Endodermal cell (in vitro differentiated cells): Measurements from ENCODE around the gene LZTR1. TPM values are rescaled to one million over a fixed set of nuclear protein-coding genes. Genes with fewer than 3 reads are reported as not detected.

Experiments
- DNase-seq: peaks from one replicate; pipeline ENCODE4 v3.0.0-alpha.2; 2017
- H3K27ac ChIP-seq: 2 replicates; pipeline ENCODE4 v1.5.1; 2013; ENCODE audit warnings: mild to moderate bottlenecking, low read depth, low read length, moderate library complexity
- H3K27me3 ChIP-seq: 2 replicates; pipeline ENCODE4 v1.6.1; 2013; ENCODE audit warnings: mild to moderate bottlenecking, low read length, moderate library complexity; ENCODE audit not compliant: insufficient read depth, control insufficient read depth, poor library complexity, severe bottlenecking
- H3K36me3 ChIP-seq: 2 replicates; pipeline ENCODE4 v1.7.0; 2013; ENCODE audit warnings: mild to moderate bottlenecking, low read length, moderate library complexity; ENCODE audit not compliant: control insufficient read depth, insufficient read depth
- H3K4me1 ChIP-seq: one replicate; pipeline ENCODE4 v1.7.0; 2013; ENCODE audit warnings: low read length; ENCODE audit not compliant: control insufficient read depth, insufficient read depth
- H3K4me3 ChIP-seq: 2 replicates; pipeline ENCODE4 v1.5.1; 2013; ENCODE audit warnings: mild to moderate bottlenecking, low read length, moderate library complexity
- H3K9ac ChIP-seq: 2 replicates; pipeline ENCODE4 v1.6.1; 2013; ENCODE audit warnings: mild to moderate bottlenecking, low read length, moderate library complexity; ENCODE audit not compliant: poor library complexity, severe bottlenecking; ENCODE audit errors: extremely low read depth
- H3K9me3 ChIP-seq: 2 replicates; pipeline ENCODE4 v1.6.1; 2013; ENCODE audit warnings: mild to moderate bottlenecking, low read length, moderate library complexity; ENCODE audit not compliant: control insufficient read depth
- H3K27ac Mint-ChIP-seq: 2 replicates; pipeline ENCODE4 v1.8.0; 2020; ENCODE audit warnings: mixed read lengths
- H3K27me3 Mint-ChIP-seq: 2 replicates; pipeline ENCODE4 v1.8.0; 2021; ENCODE audit warnings: mild to moderate bottlenecking, mixed read lengths; ENCODE audit not compliant: insufficient read depth
- H3K36me3 Mint-ChIP-seq: 2 replicates; pipeline ENCODE4 v1.8.0; 2020; ENCODE audit warnings: low read depth, mixed read lengths
- H3K4me1 Mint-ChIP-seq: 2 replicates; pipeline ENCODE4 v1.8.0; 2020; ENCODE audit warnings: mixed read lengths
- H3K4me3 Mint-ChIP-seq: 2 replicates; pipeline ENCODE4 v1.8.0; 2020; ENCODE audit warnings: mild to moderate bottlenecking, moderate library complexity, mixed read lengths
- H3K9me3 Mint-ChIP-seq: 2 replicates; pipeline ENCODE4 v1.8.0; 2020; ENCODE audit warnings: mild to moderate bottlenecking, mixed read lengths
- WGBS, 2 experiments: methylation state at CpG; one replicate each; pipeline versions ENCODE4 v1.1.5 to v1.1.7; 2013; ENCODE audit warnings: missing lambda C conversion rate in 2 of 2, mixed read lengths in 1 of 2; ENCODE audit not compliant: insufficient coverage in 1 of 2, insufficient read length in 1 of 2; 5-methylcytosine and 5-hydroxymethylcytosine counted together
- total RNA-seq, 2 donors: library from RNA; stranded (reverse); fragmentation: NEBNext Ultra II Directional in 1 of 2; extraction: Animal tissue kit (Norgen Biotek cat#: 25700) in 1 of 2; gene quantifications; 2 replicates in 1 of 2; 3 replicates in 1 of 2; pipeline ENCODE4 v1.2.1, GENCODE V29; 2021
- TF ChIP-seq, protein P1 (sequence below): fragments of 200-600 bp; sonication (generic); conservative IDR thresholded peaks from 2 replicates; pipeline ENCODE4 v1.5.0; 2021; ENCODE audit warnings: antibody characterized with exemption, mild to moderate bottlenecking

LZTR1 gene
- total RNA-seq, 2 donors from 2014 or later, result 56.5 to 73.2 TPM

GRCh38 chr22:21032868-21033688 is 51.0 kb downstream of the LZTR1 start:
- no peaks in the 10 kb centered on the region for H3K9me3 ChIP-seq
- TF ChIP-seq, protein P1, sequence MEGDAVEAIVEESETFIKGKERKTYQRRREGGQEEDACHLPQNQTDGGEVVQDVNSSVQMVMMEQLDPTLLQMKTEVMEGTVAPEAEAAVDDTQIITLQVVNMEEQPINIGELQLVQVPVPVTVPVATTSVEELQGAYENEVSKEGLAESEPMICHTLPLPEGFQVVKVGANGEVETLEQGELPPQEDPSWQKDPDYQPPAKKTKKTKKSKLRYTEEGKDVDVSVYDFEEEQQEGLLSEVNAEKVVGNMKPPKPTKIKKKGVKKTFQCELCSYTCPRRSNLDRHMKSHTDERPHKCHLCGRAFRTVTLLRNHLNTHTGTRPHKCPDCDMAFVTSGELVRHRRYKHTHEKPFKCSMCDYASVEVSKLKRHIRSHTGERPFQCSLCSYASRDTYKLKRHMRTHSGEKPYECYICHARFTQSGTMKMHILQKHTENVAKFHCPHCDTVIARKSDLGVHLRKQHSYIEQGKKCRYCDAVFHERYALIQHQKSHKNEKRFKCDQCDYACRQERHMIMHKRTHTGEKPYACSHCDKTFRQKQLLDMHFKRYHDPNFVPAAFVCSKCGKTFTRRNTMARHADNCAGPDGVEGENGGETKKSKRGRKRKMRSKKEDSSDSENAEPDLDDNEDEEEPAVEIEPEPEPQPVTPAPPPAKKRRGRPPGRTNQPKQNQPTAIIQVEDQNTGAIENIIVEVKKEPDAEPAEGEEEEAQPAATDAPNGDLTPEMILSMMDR, result no peak
- peaks cover 47% of the 10 kb centered on the region for H3K27me3 ChIP-seq
- Mint-ChIP-seq H3K36me3 (no peaks in the 10 kb centered on the region), H3K9me3 (no peaks in the 10 kb centered on the region), H3K4me1 (no peaks in the 10 kb centered on the region), H3K4me3 (peak overlapping the region; percentile 57), H3K27ac (no peak overlapping the region), H3K27me3 (peaks cover 35% of the 10 kb centered on the region)
- H3K4me3 ChIP-seq, result no peak overlapping the region
- WGBS, 2 experiments, result 63 to 81% methylated on average over 8 to 12 of the region's 12 CpGs
- H3K4me1 ChIP-seq, result no peaks in the 10 kb centered on the region
- DNase-seq, result no peak
- H3K36me3 ChIP-seq, result no peaks in the 10 kb centered on the region
- H3K27ac ChIP-seq, result no peak overlapping the region
- H3K9ac ChIP-seq, result no peak overlapping the region

- no peak overlapping the region for H3K4me3 Mint-ChIP-seq
- H3K27ac Mint-ChIP-seq, result no peak overlapping the region
- WGBS, 2 experiments, result 90 to 100% methylated on average over 2 to 3 of the region's 3 CpGs
These were observed 51.8 kb downstream of the LZTR1 start for GRCh38 chr22:21033895-21034294.

DNA sequence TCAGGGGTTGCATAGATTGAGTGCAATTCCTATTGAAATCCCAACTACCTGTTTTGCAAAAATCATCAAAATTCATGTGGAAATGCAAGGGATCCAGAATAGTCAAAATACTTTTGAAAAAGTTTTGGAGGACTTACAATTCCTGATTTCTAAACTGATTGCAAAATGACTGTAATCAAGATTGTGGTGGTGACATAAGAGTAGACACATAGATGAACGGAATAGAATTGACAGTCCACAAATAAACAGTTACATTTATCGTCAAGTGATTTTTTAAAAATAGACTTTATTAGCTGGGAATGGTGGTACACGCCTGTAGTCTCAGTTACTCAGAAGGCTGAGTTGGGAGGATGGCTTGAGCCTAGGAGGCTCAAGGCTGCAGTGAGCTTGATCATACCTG is 52.9 kb downstream of the LZTR1 start:
- H3K27me3 Mint-ChIP-seq, result peaks cover 35% of the 10 kb centered on the region
- H3K9me3 Mint-ChIP-seq, result no peaks in the 10 kb centered on the region
- Histone ChIP-seq H3K4me1 (no peaks in the 10 kb centered on the region), H3K9me3 (no peaks in the 10 kb centered on the region), H3K27ac (no peak overlapping the region), H3K4me3 (no peak overlapping the region), H3K27me3 (peaks cover 47% of the 10 kb centered on the region), H3K9ac (no peak overlapping the region), H3K36me3 (no peaks in the 10 kb centered on the region)
- H3K27ac Mint-ChIP-seq, result no peak overlapping the region
- 97 to 100% methylated on average over 2 to 3 of the region's 3 CpGs for WGBS, 2 experiments
- no peaks in the 10 kb centered on the region for H3K36me3 Mint-ChIP-seq
- H3K4me3 Mint-ChIP-seq, result no peak overlapping the region
- no peaks in the 10 kb centered on the region for H3K4me1 Mint-ChIP-seq
- TF ChIP-seq, protein P1, result no peak
- DNase-seq, result no peak

More at GRCh38 chr22:21033895-21034294, 51.8 kb downstream of the LZTR1 start:
- peaks cover 35% of the 10 kb centered on the region for H3K27me3 Mint-ChIP-seq
- Histone ChIP-seq H3K27ac (no peak overlapping the region), H3K36me3 (no peaks in the 10 kb centered on the region), H3K9me3 (no peaks in the 10 kb centered on the region), H3K9ac (no peak overlapping the region), H3K27me3 (peaks cover 47% of the 10 kb centered on the region), H3K4me3 (no peak overlapping the region), H3K4me1 (no peaks in the 10 kb centered on the region)
- no peaks in the 10 kb centered on the region for H3K4me1 Mint-ChIP-seq
- DNase-seq, result no peak
- no peaks in the 10 kb centered on the region for H3K36me3 Mint-ChIP-seq
- no peaks in the 10 kb centered on the region for H3K9me3 Mint-ChIP-seq
- TF ChIP-seq, protein P1, result no peak
